Measurements from ENCODE around the gene DDX31.

Gene DDX31

GRCh38 chr9:132647355-132647754 lies 22.4 kb downstream of the DDX31 start:
- H3K4me3 ChIP-seq (ENCODE audit: low read depth, low read length), result no peak overlapping the region
- TF ChIP-seq, protein P1, sequence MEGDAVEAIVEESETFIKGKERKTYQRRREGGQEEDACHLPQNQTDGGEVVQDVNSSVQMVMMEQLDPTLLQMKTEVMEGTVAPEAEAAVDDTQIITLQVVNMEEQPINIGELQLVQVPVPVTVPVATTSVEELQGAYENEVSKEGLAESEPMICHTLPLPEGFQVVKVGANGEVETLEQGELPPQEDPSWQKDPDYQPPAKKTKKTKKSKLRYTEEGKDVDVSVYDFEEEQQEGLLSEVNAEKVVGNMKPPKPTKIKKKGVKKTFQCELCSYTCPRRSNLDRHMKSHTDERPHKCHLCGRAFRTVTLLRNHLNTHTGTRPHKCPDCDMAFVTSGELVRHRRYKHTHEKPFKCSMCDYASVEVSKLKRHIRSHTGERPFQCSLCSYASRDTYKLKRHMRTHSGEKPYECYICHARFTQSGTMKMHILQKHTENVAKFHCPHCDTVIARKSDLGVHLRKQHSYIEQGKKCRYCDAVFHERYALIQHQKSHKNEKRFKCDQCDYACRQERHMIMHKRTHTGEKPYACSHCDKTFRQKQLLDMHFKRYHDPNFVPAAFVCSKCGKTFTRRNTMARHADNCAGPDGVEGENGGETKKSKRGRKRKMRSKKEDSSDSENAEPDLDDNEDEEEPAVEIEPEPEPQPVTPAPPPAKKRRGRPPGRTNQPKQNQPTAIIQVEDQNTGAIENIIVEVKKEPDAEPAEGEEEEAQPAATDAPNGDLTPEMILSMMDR (IDR thresholded peaks at IDR 0.05; ENCODE audit: control insufficient read depth, extremely low read depth, insufficient read depth), result no peak
- DNase-seq (ENCODE audit: low read depth), result no peak

- TF ChIP-seq, protein P1 (IDR thresholded peaks at IDR 0.05; ENCODE audit: control insufficient read depth, extremely low read depth, insufficient read depth), result no peak
- no peak overlapping the region for H3K4me3 ChIP-seq (ENCODE audit: low read depth, low read length)
- DNase-seq (ENCODE audit: low read depth), result no peak
These were observed 23.1 kb downstream of the DDX31 start for GRCh38 chr9:132646726-132647125.

- DNase-seq (ENCODE audit: low read depth), result no peak
- TF ChIP-seq, protein P1 (IDR thresholded peaks at IDR 0.05; ENCODE audit: control insufficient read depth, extremely low read depth, insufficient read depth), result no peak
- no peak overlapping the region for H3K4me3 ChIP-seq (ENCODE audit: low read depth, low read length)
These were observed 24.1 kb downstream of the DDX31 start for GRCh38 chr9:132645711-132646110.

DNA sequence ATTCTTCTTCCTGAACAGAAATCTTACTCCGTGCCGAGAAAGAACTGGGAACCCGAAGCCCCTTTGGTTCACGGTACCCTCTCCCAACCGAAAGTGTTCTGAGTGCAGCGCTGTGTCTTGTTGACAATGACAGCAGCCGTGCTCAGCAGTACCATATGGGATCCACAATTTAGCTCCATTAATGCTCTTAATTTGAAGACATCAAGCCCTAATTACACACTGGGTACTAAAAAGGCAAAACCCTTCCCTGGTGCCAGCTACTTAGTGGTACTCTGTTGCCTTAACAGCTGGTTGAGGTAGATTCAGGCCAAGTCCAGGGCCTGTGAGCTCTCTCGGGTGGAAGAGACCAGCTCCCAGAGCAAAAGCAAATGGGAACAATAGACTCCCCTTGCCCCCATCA lies 24.5 kb downstream of the DDX31 start:
- H3K4me3 ChIP-seq (ENCODE audit: low read depth, low read length), result no peak overlapping the region
- TF ChIP-seq, protein P1 (IDR thresholded peaks at IDR 0.05; ENCODE audit: control insufficient read depth, extremely low read depth, insufficient read depth), result no peak
- no peak for DNase-seq (ENCODE audit: low read depth)

DNA sequence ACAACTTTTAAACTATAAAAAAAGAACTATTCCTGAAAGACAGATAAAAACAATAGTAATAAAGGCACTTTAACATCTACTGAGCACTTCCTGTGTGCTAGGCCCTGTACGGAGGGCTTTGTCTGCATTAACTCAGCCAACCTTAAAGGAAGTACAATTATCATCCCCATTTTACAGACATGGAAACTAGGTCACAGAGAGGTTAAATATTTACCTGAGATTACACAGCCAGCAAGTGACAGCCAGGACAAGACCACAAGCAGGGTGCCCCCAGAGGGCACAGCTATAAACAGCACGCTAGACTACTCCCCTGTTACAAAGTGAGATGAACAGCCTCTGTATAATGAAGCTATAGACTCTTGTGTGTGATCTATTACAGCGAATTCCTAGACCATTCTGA lies 25.5 kb downstream of the DDX31 start:
- TF ChIP-seq, protein P1 (IDR thresholded peaks at IDR 0.05; ENCODE audit: control insufficient read depth, extremely low read depth, insufficient read depth), result peak; percentile 17; the same call in 1 of the 2 replicates
- no peak overlapping the region for H3K4me3 ChIP-seq (ENCODE audit: low read depth, low read length)
- DNase-seq (ENCODE audit: low read depth), result no peak

DNA sequence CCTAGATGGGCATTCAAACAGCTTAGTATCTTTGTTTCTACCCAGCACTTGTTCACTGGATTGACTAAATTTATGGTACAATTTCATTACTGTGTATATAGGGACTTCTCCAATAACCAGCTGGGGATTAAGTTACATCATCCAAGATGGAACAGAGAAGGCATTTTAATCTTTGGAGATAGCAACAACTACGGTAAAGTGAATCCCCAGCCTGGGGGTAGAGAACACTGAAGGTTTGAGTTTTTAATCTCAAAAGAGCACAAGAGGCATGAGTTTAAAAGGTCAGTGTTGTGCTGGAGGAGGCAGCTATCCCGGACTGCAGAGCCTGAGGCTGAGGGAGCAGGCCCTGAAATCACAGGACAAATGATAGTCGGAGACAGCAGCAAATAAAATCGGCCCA lies 28.6 kb downstream of the DDX31 start:
- H3K4me3 ChIP-seq (ENCODE audit: low read depth, low read length), result no peak overlapping the region
- no peak for DNase-seq (ENCODE audit: low read depth)
- TF ChIP-seq, protein P1 (IDR thresholded peaks at IDR 0.05; ENCODE audit: control insufficient read depth, extremely low read depth, insufficient read depth), result no peak

- TF ChIP-seq, protein P1 (IDR thresholded peaks at IDR 0.05; ENCODE audit: control insufficient read depth, extremely low read depth, insufficient read depth), result no peak
- no peak overlapping the region for H3K4me3 ChIP-seq (ENCODE audit: low read depth, low read length)
- DNase-seq (ENCODE audit: low read depth), result no peak
These were observed 30.5 kb downstream of the DDX31 start for GRCh38 chr9:132639322-132639721.

Measured in LNCaP clone FGC (cell line).